GM12878 (cell line): ENCODE results near the gene PIK3R3. TPM values are rescaled to one million over a fixed set of nuclear protein-coding genes. Genes with fewer than 3 reads are reported as not detected.
A peak's percentile ranks its signal among the peaks of the same experiment; 100 is the strongest.

Experiments used
- ASH2L ChIP-seq: fragments of 300-600, 200-600 bp; sonication (generic); IDR thresholded peaks from 2 replicates; pipeline ENCODE4 v1.6.1; 2017; ENCODE audit warnings: low read depth, mild to moderate bottlenecking, borderline replicate concordance
- CHD4 ChIP-seq: fragments of 200-600 bp; sonication (generic); IDR thresholded peaks from 2 replicates; pipeline ENCODE4 v1.6.1; 2016; ENCODE audit warnings: mild to moderate bottlenecking
- EGR1 ChIP-seq, 2 experiments: IDR thresholded peaks; 1 replicate in 1 of 2; 2 replicates in 1 of 2; pipeline ENCODE4 v1.6.1; 2011 to 2012; ENCODE audit warnings: low read depth in 2 of 2, low read length in 2 of 2, borderline replicate concordance in 1 of 2, mild to moderate bottlenecking in 1 of 2, moderate library complexity in 1 of 2
- NFIC ChIP-seq: IDR thresholded peaks from 2 replicates; pipeline ENCODE4 v1.6.1; 2012; ENCODE audit warnings: low read depth, mild to moderate bottlenecking, inconsistent platforms, low read length, moderate library complexity
- NRF1 ChIP-seq: conservative IDR thresholded peaks from 2 replicates; pipeline ENCODE4 v1.6.1; 2011; ENCODE audit warnings: mild to moderate bottlenecking, low read depth, low read length, improper control_type of control experiment
- SP1 ChIP-seq: IDR thresholded peaks from one replicate; pipeline ENCODE4 v1.6.1; 2011; ENCODE audit warnings: low read depth, low read length
- TCF3 ChIP-seq: IDR thresholded peaks from 2 replicates; pipeline ENCODE4 v1.6.1; 2012; ENCODE audit warnings: low read depth, mild to moderate bottlenecking, low read length, borderline replicate concordance; ENCODE audit not compliant: insufficient read depth
- YY1 ChIP-seq: IDR thresholded peaks from 2 replicates; pipeline ENCODE4 v1.6.1; 2011; ENCODE audit warnings: low read depth, mild to moderate bottlenecking, low read length
- ZNF207 ChIP-seq: fragments of 450-650 bp; IDR thresholded peaks from 2 replicates; pipeline ENCODE4 v1.6.1; 2014; ENCODE audit warnings: antibody characterized with exemption, mild to moderate bottlenecking, borderline replicate concordance
- polyA plus RNA-seq, 11 experiments: library from polyadenylated mRNA; depleted of rRNA in 4 of 11; unstranded in 6 of 11; stranded (reverse) in 5 of 11; fragments of >200 nt; fragmentation: Nextera tagmentation in 4 of 11; fragmentation: Illumina TruSeq in 1 of 11; extraction: Ambion mirVana in 4 of 11; extraction: Trizol in 1 of 11; gene quantifications; 1 replicate in 1 of 11; 2 replicates in 10 of 11; pipeline versions ENCODE4 v1.2.1 to v1.2.3, GENCODE V29; 2011 to 2016; ENCODE audit warnings: inconsistent platforms in 2 of 11, missing spikeins in 2 of 11, low read depth in 1 of 11
- total RNA-seq, 4 experiments: library from RNA; depleted of rRNA in 3 of 4; stranded (reverse); fragments of >200 nt in 3 of 4; fragmentation: Illumina TruSeq in 1 of 4; extraction: Trizol in 1 of 4; gene quantifications; 2 replicates each; pipeline versions ENCODE4 v1.2.1 to v1.2.3, GENCODE V29; 2013 to 2021
- TF ChIP-seq, protein P1 (sequence below): IDR thresholded peaks from 2 replicates; pipeline ENCODE4 v1.6.1; 2011; ENCODE audit warnings: mild to moderate bottlenecking, low read depth, low read length, moderate library complexity; ENCODE audit not compliant: insufficient replicate concordance
- TF ChIP-seq, protein P2 (sequence below): fragments of 450-650 bp; formaldehyde crosslinking; IDR thresholded peaks from 2 replicates; pipeline ENCODE4 v1.5.0; 2022; ENCODE audit warnings: mild to moderate bottlenecking, missing genetic modification characterization
- TF ChIP-seq, protein P3 (sequence below): fragments of 450-650 bp; IDR thresholded peaks from 2 replicates; pipeline ENCODE4 v1.6.1; 2018; ENCODE audit warnings: borderline replicate concordance, mild to moderate bottlenecking; ENCODE audit not compliant: partially characterized antibody

PIK3R3 gene
- total and polyA plus RNA-seq, 10 of the 15 experiments (the other 5 are each of a cell fraction or from before 2014, with no cell fraction given) = 4.8 to 27.0 (median 19.8) TPM

DNA sequence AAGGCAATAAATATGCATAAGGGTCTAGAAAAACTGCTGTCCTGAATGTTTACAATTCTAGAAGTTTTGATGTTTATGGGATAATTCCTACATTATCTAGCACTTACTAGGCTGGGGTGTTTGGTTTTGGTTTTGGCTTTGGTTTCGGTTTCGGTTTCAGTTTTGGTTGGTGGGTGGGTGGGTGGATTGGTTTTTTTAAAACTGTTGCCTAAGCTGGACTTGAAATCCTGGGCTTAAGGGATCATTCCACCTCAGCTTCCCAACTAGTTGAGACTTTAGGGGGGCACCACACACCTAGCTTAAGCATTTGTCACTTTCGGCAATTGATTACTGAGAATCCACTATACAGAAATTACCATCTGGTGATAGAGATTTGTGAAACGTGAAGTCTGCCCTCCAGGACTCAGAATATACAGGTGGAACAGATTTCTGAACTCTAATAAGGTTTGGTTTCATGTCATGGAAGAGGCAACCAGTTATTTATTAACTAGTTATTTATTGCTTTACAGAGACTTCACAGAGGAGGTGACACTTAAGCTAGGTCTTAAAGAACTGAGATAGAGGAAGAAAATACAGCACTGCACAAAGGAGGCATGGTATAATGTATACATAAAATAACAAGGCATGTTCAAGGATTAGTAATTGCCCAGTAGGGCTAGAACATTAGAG is 69.6 kb downstream of the PIK3R3 start (continued):
- TF ChIP-seq YY1 (no peak), ASH2L (no peak), NFIC (peak; percentile 29; the same call in 1 of the 2 replicates), SP1 (no peak), ZNF207 (no peak), NRF1 (no peak), EGR1 (IDR thresholded peaks at IDR 0.05; ENCODE audit: borderline replicate concordance in 1 of 2, low read depth in 2 of 2, low read length in 2 of 2) (peak in 1 of 2 experiments; percentile 43; a peak in 1 of 3 replicates), TCF3 (no peak), CHD4 (no peak)
- TF ChIP-seq, protein P1, sequence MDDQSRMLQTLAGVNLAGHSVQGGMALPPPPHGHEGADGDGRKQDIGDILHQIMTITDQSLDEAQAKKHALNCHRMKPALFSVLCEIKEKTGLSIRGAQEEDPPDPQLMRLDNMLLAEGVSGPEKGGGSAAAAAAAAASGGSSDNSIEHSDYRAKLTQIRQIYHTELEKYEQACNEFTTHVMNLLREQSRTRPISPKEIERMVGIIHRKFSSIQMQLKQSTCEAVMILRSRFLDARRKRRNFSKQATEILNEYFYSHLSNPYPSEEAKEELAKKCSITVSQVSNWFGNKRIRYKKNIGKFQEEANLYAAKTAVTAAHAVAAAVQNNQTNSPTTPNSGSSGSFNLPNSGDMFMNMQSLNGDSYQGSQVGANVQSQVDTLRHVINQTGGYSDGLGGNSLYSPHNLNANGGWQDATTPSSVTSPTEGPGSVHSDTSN = no peak
- TF ChIP-seq, protein P2, sequence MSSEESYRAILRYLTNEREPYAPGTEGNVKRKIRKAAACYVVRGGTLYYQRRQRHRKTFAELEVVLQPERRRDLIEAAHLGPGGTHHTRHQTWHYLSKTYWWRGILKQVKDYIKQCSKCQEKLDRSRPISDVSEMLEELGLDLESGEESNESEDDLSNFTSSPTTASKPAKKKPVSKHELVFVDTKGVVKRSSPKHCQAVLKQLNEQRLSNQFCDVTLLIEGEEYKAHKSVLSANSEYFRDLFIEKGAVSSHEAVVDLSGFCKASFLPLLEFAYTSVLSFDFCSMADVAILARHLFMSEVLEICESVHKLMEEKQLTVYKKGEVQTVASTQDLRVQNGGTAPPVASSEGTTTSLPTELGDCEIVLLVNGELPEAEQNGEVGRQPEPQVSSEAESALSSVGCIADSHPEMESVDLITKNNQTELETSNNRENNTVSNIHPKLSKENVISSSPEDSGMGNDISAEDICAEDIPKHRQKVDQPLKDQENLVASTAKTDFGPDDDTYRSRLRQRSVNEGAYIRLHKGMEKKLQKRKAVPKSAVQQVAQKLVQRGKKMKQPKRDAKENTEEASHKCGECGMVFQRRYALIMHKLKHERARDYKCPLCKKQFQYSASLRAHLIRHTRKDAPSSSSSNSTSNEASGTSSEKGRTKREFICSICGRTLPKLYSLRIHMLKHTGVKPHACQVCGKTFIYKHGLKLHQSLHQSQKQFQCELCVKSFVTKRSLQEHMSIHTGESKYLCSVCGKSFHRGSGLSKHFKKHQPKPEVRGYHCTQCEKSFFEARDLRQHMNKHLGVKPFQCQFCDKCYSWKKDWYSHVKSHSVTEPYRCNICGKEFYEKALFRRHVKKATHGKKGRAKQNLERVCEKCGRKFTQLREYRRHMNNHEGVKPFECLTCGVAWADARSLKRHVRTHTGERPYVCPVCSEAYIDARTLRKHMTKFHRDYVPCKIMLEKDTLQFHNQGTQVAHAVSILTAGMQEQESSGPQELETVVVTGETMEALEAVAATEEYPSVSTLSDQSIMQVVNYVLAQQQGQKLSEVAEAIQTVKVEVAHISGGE = no peak
- TF ChIP-seq, protein P3, sequence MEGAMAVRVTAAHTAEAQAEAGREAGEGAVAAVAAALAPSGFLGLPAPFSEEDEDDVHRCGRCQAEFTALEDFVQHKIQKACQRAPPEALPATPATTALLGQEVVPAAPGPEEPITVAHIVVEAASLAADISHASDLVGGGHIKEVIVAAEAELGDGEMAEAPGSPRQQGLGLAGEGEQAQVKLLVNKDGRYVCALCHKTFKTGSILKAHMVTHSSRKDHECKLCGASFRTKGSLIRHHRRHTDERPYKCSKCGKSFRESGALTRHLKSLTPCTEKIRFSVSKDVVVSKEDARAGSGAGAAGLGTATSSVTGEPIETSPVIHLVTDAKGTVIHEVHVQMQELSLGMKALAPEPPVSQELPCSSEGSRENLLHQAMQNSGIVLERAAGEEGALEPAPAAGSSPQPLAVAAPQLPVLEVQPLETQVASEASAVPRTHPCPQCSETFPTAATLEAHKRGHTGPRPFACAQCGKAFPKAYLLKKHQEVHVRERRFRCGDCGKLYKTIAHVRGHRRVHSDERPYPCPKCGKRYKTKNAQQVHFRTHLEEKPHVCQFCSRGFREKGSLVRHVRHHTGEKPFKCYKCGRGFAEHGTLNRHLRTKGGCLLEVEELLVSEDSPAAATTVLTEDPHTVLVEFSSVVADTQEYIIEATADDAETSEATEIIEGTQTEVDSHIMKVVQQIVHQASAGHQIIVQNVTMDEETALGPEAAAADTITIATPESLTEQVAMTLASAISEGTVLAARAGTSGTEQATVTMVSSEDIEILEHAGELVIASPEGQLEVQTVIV = no peak
